Measurements from ENCODE around the gene TRPM7.
"Not testable (repeated sequence)": the region's sequence is repeated elsewhere in the genome, so short reads cannot be mapped to it uniquely, and the experiment has no call there.

The TRPM7 gene

DNA sequence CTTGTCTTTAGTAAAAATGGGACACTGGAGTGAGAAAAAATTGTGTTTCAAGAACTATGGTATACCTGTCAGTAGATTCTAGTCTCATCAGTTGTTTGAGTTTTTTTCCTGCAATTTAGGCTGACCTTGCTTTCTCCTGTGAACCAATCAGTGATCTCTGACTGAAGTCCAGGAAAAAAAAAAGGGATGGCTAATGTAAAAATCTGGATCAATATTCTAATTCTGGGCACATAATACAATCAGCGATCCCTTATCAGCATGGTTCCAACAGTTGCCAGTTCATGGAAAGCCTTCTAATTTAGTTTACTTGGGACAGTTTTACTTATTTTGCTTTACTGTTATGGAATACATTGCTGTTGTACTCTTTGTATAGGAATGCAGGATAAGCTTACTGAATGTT lies 17.0 kb downstream of the TRPM7 start:
- DNase-seq: no peak

DNA sequence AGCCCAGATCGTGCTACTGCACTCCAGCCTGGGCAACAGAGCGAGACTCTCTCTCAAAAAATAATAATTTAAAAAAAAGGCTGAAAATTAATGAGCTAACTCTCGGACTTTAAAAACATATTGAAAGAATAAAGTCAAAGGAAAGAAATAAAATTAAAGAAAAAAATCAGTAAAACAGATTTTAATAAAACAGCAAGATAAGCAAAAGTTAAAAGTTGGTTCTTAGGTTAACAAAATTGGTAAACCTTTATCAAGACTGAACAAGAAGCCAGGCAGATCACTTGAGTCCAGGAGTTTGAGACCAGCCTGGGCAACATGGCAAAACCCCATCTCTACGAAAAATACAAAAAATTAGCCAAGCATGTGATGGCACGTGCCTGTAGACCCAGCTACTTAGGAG lies 20.7 kb downstream of the TRPM7 start:
- DNase-seq: no peak

DNA sequence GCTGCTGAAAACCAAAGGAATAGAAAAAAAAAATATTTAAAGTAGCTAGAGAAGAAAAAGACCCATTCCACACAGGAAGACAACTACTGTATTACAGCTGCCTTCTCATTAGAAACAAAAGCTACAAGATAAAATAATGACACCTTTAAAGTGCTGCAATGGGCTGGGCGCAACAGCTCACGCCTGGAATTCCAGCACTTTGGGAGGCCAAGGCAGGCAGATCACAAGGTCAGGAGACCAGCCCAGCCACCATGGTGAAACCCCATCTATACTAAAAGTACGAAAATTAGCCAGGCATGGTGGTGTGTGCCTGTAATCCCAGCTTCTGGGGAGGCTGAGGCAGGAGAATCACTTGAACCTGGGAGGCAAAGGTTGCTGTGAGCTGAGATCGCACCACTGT lies 31.0 kb downstream of the TRPM7 start:
- DNase-seq: no peak

DNA sequence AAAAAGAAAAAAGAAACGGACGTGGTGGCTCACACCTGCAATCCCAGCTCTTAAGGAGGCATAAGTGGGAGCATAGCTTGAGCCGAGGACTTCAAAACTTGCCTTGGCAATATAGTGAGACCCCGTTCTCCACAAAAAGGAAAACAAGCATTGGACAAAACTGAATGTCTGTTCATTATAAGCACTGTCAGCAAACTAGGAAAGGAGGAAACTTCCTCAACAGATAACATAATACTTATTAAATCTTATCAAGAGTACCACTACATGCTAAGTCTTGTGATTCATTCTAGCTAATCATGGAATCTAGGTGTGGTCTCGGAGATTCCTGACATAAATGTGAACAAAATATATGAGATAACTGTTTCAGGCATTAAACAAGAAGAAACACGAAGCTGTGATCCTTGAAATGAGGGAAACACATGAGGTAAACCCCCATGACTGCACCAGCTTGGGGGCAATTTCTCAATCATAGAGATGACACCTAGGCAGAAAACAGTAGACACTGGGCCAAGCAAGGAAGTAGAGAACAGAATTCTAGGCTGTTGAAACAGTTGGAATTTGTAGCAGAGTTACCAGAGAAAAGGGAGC lies 33.3 kb downstream of the TRPM7 start:
- DNase-seq: no peak

DNA sequence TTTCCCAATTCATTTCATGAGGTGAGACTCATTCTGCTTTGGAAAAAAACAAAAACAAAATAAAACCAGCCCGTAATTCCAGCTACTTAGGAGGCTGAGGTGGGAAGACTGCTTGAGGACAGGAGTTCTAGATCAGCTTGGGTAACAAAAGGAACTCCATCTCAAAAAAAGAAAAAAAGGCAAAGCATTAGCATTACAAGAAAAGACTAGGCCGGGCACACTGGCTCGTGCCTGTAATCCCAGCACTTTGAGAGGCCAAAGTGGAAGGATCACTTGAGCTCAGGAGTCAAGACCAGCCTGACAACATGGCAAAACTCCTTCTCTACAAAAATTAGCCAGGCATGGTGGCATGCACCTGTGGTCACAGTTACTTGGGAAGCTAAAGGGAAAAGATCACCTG lies 33.9 kb downstream of the TRPM7 start:
- DNase-seq: no peak

DNA sequence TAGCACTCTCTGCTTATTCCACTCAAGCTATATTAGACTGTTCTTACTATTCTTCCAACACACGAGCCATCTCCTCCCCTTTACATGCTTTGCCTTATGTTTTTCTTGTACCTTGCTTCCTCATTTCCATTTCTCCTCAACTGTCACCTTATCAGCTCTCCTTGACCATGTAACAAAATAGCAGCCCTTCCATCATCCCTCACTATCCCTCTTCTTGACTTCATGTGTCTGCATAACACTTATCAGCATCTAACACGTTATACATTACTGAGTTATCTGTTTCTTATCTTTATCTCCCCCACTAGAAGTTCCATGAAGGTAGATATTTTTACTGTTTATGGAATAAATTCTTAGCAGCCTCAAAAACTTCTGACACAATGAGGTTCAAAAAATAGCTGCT lies 45.3 kb downstream of the TRPM7 start:
- DNase-seq: no peak

DNA sequence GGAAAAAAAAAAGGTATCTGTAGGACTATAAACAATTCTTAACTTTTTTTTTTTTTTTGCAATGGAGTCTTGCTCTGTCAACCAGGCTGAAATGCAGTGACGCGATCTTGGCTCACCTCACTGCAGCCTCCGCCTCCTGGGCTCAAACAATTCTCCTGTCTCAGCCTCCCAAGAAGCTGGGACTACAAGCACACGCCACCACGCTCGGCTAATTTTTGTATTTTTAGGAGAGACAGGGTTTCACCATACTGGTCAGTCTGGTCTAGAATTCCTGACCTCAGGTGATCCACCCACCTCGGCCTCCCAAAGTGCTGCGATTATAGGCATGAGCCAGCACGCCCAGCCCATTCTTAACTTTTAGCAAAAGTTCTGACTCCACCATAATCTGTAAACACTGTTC lies 50.5 kb downstream of the TRPM7 start:
- no peak for DNase-seq

DNA sequence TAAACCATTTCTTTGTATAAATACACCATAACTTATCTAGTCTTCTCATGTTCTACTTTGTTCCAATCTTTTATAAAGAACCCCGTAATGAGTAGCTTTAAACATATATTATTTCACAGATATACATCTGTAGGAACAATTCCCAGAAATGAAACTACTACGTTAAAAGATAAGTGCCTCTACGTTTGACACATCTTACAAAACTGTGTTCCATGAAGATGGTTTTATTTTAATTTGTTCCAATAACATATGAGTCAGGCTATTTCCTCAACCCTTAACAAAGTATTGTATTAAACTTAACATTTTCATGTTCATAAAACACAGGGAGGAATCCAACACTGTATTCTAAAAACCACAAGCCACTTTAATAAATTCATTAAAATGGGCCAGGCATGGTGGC lies 52.9 kb downstream of the TRPM7 start:
- DNase-seq: no peak

DNA sequence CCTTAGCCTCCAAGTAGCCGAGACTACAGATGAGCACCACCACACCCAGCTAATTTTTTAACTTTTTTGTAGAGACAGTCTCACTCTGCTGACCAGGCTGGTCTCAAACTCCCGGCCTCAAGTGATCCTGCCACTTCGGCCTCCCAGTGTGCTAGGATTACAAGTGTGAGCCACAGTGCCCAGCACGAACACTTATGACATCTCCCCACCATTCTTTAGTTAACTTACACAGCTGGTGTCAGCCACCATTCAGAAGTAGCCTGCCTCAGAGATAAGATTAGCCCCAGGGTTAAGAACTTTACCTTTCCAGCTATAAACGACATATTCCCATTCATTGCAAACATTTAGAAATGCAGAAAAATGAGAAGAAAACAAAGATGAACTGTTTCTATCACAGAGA lies 58.2 kb downstream of the TRPM7 start:
- no peak for DNase-seq

DNA sequence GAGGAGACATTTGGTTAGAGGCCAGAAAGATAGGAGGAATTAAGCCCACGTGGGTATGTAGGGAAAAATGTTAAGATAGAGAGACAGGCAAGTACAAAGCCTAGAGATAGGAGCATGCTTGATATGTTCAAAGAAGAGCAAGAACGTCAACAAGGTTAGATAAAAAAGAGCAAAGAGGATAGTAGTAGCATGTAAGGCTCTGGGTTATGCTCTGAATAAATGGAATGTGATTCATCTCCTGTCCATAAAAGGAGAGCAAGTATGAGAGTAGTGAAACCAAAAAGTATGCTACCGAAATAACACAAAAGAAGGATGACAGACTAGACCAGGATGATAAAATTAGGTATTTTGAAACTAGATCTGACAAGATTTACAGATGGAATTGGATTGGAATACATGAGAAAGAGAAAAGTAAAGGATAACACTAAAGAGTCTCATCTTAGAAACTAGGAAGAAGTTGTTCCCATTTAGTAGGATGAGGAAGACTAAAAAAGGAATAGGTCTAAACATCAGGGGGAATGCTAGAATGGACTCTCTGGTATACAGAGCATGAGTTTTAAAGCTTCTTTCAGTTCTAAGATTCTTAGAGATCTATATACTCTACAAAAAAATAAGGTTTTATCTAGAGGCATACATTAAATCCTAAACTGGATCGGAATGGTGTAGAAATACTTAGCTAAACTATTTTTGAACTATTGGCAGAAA lies 59.1 kb downstream of the TRPM7 start:
- no peak for DNase-seq

DNA sequence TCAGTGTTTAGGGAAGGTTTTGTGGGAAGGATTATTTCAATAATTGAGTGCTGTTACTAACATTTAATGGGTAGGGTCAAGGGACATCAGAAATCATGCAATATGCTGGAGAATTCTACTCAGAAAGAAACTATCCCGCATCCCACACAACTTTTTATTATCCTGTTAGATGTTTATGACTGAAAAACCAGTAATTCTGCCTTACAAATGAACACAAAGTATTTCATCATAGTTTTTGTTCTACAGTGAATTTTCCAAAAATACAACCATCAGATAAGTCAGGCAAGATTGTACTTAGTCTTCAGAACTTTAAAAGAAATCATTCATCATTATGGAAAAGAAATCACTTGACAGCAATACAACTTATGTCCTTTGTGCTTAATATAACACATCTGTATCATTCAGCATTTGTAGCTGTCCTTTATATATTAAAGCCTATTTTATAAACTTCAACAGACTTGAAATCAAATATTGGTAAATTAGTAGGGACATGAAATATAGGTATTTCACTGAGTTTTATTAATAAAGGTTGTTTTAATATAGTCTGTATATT lies 61.9 kb downstream of the TRPM7 start:
- no peak for DNase-seq

DNA sequence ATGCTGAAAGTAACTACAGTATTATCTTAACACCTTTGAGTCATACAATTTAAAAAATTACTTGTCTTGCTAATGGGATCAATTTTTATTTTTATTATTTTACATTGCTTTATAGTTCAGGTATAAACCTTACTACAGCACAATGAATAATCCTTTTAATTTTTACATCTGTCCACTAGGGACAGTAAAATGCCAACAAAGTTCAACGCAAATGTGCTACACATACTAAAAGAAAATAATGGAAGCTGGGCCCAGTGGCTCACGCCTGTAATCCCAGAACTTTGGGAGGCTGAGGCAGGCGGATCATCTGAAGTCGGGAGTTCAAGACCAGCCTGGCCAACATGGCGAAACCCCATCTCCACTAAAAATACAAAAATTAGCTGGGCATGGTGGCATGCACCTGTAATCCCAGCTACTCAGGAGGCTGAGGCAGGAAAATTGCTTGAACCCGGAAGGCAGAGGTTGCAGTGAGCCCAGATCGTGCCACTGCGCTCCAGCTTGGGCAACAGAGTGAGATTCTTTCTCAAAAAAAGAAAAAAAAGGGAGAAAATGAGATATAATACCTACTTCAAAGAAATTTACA lies 64.1 kb downstream of the TRPM7 start:
- DNase-seq: not testable (repeated sequence)

DNA sequence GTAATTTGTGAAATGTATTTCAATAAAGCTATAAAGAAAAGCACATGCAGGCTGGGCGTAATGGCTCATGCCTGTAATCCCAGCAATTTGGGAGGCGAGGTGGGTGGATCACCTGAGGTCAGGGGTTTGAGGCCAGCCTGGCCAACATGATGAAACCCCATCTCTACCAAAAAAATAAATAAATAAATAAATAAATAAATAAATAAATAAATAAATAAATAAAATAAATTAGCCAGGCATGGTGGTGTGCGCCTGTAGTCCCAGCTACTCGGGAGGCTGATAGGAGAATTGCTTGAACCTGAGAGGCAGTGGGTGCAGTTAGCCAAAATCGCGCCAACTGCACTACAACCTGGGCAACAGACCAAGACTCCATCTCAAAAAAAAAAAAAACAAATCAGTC lies 69.6 kb downstream of the TRPM7 start:
- DNase-seq: not testable (repeated sequence)

DNA sequence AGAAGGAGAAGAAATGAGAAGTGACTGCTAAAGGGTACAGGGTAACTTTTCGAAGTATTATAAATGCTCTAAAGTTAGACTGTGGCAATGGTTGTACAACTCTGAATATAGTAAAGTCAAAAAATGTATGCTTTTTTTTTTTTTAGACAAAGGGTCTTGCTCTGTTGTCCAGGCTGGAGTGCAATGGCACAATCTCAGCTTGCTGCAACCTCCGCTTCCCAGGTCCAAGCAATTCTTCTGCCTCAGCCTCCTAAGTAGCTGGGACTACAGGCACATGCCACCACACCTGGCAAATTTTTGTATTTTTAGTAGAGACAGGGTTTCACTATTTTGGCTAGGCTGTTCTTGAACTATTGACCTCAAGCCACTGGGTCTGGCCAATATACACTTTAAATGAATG lies 70.0 kb downstream of the TRPM7 start:
- DNase-seq: not testable (repeated sequence)

DNA sequence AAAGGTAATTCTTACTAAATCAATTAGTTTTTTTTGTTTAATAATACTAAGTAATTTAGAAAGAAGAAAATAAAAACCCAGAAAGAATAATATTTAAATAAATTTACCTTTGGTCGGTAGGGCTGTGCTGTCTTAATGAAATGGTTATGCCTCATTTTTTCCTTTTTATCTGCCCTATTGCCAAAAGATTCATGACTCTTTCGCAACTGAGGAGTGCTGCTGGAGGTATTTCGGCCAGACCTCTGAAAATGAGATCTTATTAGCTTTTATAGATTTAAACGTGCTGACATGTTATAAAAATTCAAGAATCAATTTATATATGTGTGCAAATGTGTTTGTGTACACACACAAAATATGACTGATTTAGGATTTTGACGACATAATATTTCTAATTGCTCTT lies 73.0 kb downstream of the TRPM7 start:
- DNase-seq: no peak

DNA sequence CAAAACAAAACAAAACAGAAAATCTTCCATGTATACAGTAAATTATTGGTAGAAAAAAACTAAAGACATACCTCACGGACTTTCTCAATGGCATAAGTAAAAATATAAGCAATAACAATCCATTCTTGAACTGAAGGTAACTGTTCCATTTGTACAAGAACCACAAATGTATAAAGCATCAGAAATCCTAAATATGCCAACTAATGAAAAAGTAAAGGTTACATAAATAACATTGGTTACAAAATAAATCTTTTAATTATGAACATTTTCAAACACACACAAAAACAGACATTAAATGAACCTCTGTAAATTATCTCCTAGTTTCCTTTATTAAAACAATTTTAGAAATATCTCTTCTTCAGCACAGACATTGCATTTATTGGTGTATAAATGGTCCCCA lies 79.5 kb downstream of the TRPM7 start:
- no peak for DNase-seq

DNA sequence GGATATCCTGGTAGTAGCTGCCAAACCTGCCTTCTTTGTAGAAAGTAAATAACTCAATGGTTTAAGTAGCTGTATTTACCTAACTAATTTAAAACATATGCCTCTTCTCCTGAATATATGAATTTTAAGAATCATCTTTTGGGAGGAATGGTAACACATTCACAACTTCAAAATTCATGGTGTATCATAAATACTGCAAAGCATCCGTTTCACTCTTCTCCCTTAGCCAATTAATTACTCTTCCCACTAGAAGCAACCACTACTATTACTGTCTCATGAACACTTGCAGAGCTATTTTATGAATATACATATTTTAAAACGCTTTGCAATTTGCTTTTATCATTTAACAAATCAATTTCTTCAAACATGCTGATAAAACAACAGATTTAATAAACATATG lies 81.1 kb downstream of the TRPM7 start:
- DNase-seq: no peak

DNA sequence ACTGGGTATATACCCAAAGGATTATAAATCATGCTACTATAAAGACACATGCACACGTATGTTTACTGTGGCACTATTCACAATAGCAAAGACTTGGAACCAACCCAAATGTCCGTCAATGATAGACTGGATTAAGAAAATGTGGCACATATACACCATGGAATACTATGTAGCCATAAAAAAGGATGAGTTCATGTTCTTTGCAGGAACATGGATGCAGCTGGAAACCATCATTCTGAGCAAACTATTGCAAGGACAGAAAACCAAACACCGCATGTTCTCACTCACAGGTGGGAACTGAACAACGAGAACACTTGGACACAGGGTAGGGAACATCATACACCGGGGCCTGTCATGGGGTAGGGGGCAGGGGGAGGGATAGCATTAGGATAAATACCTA lies 84.6 kb downstream of the TRPM7 start:
- not testable (repeated sequence) for DNase-seq

DNA sequence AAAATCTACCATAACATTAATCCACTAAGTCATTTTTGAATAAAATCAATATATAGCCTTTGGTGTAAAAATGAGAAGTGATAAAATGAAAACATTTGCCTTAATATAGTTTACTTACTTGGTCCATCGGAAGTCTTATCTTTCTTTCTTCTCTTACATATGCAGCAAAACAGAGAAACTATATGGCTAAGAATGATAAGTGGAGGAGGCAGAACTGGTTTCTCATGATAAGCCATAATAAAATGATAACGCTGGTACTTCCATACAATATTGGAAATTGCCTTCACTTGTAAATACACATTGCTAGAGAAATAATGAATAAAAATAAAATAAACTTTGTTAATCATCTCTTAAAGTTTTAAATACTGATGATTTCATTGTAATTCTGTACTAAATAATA lies 92.3 kb downstream of the TRPM7 start:
- DNase-seq: no peak

DNA sequence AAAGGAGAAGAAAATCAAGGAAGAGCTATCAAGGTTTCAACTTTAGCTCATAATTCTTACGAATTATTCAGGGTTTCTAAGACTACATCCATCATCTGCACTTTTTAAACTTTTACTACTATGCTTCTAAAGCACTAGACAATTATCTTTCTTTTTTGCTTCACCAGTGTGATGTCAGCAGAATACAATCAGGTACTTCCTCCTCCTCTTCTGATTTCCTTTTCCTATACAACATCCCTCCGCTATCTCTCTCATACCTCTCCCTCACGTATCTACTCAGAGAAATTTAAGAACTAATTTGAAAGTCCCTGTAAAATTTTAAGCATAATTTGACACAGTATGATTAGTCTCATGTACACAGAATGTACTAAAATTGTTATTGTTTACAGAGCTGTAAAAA lies 92.8 kb downstream of the TRPM7 start:
- DNase-seq: no peak

DNA sequence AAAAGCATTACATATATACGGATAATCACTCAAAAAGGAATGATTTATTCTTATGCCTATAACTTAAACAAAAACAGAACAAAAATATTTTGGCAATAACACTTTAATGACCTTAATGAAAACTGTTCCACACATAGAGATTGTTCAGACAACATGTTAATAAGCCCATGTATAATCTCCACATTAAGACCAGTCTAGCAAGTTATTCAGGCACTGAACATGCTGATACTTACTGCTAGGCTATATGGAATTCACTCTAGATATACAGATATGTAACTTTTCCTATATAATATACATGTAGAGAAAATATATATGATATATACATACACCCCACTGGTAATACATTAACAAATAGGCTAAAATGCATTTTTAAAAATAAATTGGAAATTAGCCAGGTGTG lies 96.3 kb downstream of the TRPM7 start:
- DNase-seq: no peak

DNA sequence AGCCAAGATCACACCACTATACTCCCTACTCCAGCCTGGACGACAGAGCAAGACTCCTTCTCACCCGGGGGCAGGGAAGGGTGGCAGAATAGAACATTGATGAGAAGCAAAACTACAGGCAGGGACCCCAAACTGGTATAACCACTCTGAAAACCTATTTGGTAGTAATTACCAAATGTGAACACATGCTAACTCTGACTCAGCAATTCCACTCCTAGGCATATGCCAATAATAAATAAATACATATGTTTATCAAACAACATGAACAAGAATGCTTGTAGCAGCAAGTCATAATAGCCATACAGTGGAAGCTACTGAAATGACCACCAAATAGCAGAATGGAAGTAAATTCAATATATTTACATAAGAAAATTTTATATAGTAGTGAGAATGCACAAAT lies 109.1 kb downstream of the TRPM7 start:
- no peak for DNase-seq

DNA sequence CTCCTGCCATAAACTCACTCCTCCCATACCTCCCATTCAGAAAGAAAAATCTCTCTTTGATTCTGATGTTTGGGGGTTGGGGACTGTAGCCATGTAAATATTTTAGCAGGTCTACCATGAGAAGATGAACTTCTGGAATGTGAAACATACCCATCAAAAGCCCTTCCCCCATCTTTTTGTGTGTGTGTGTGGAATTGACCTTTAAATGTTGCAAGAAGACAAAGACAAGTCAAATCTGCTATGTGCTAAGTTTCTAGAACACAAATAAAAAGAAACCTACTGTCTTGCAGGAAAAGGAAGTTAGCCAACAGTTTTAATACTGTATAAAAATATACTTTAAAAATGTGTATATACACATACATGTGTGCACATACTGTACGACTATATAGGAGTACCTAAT lies 110.4 kb downstream of the TRPM7 start:
- no peak for DNase-seq

DNA sequence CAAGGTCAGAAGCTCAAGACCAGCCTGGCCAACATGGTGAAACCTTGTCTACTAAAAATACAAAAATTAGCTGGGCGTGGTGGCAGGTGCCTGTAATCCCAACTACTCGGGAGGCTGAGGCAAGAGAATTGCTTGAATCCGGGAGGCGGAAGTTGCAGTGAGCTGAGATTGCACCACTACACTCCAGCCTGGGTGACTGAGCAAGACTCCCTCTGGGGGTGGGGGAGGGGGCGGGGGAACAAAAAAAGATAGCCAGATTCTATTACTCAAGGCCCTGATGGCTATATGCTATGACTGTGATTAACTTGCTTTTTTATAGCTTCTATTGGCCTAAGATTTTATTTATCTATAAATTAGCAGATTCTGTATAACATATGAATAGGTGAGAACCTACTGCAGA lies 112.8 kb downstream of the TRPM7 start:
- not testable (repeated sequence) for DNase-seq

DNA sequence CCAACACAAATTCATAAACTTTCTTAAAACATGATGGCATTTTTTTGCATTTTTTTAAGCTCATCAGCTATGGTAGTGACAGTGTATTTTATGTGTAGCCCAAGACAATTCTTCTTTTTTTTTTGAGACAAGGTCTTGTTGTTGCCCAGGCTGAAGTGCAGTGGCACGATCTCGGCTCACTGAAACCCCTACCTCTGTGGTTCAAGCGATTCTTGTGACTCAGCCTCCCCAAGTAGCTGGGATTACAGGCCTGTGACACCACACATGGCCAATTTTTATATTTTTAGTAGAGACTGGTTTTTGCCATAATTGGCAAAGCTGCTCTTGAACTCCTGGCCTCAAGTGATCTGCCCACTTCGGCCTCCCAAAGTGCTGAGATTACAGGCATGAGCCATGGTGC lies 122.8 kb downstream of the TRPM7 start:
- DNase-seq: no peak
